ENCODE data around the gene FOXN3.
"Not testable (repeated sequence)": the region's sequence is repeated elsewhere in the genome, so short reads cannot be mapped to it uniquely, and the experiment has no call there.

Gene FOXN3

DNA sequence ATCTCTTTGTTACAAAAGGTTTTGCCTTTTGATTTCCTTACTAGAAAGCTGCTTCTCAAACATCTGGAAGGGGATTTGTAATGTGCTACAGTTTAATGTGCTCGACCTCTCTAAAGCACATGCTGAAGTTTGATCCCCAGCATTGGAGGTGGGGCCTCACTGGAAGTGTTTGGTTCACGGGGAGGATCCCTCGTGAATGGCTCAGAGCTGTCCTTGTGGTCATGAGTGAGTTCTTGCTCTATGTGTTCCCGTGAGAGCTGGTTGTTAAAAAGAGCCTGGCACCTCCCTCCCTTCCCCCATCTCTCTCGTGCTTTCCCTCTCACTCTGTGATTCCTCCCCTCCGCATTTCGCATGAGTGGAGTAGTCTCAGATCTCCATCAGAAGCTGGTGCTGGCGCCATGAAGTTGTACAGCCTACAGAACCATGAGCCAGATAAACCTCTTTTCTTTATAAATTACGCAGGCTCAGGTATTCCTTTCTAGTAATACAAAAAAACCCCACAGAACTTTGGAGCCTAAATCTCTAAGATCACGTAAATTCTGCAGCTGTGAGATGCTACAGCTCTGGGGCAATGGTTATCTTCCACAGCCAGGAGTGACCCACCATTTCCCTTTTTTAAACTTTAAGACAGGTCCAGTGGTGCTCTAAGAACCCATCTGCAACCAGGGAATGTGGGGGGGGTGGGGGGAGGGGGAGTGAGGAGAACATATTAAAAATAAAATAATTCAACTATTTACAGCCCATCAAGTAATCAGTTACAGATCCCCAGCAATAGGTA, 214.4 kb downstream of the FOXN3 start:
- Histone ChIP-seq H3K27ac (replicated peaks) (no peak overlapping the region), H3K27me3 (ENCODE audit: insufficient read depth, poor library complexity, severe bottlenecking) (no peaks in the 10 kb centered on the region), H3K4me3 (replicated peaks; ENCODE audit: insufficient read depth, low read length) (no peak overlapping the region)
- no peak for TF ChIP-seq POLR2AphosphoS5 (IDR thresholded peaks at IDR 0.05; ENCODE audit: low read depth)
- DNase-seq (ENCODE audit: low read depth in 1 of 2, low spot score in 1 of 2) = no peak

DNA sequence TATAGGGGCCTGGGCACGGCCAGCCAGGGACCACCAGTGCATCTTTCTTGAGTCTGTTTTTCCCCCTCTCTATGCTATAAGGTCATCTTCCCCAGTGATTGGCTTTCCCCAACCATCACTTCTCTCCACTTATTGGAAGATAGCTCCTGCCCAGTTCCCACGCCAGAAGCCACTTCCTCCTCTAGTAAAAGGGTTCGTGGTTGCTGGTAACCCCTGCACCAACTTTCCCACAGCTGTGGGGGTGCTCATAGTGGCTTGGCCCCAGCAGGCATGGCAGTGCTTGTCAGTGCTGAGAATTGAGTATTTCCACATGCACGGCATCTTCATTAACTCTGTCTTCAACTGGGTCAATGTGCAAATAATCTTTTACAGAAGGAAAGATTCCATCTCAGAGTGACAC, 215.4 kb downstream of the FOXN3 start:
- Histone ChIP-seq H3K27ac (replicated peaks) (no peak overlapping the region), H3K27me3 (ENCODE audit: insufficient read depth, poor library complexity, severe bottlenecking) (no peaks in the 10 kb centered on the region), H3K4me3 (replicated peaks; ENCODE audit: insufficient read depth, low read length) (no peak overlapping the region)
- peak in 1 of 2 experiments; percentile 47 for DNase-seq (ENCODE audit: low read depth in 1 of 2, low spot score in 1 of 2)
- TF ChIP-seq POLR2AphosphoS5 (IDR thresholded peaks at IDR 0.05; ENCODE audit: low read depth) (no peak), REST (IDR thresholded peaks at IDR 0.05; ENCODE audit: insufficient replicate concordance, low read depth) (no peak), SPI1 (IDR thresholded peaks at IDR 0.05; ENCODE audit: borderline replicate concordance, low read depth) (peak; percentile 68; the same call in 1 of the 2 replicates), GABPA (IDR thresholded peaks at IDR 0.05; ENCODE audit: low read depth) (no peak)
- TF ChIP-seq, protein P1, sequence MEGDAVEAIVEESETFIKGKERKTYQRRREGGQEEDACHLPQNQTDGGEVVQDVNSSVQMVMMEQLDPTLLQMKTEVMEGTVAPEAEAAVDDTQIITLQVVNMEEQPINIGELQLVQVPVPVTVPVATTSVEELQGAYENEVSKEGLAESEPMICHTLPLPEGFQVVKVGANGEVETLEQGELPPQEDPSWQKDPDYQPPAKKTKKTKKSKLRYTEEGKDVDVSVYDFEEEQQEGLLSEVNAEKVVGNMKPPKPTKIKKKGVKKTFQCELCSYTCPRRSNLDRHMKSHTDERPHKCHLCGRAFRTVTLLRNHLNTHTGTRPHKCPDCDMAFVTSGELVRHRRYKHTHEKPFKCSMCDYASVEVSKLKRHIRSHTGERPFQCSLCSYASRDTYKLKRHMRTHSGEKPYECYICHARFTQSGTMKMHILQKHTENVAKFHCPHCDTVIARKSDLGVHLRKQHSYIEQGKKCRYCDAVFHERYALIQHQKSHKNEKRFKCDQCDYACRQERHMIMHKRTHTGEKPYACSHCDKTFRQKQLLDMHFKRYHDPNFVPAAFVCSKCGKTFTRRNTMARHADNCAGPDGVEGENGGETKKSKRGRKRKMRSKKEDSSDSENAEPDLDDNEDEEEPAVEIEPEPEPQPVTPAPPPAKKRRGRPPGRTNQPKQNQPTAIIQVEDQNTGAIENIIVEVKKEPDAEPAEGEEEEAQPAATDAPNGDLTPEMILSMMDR (IDR thresholded peaks at IDR 0.05; ENCODE audit: insufficient read depth, low read length) = no peak

DNA sequence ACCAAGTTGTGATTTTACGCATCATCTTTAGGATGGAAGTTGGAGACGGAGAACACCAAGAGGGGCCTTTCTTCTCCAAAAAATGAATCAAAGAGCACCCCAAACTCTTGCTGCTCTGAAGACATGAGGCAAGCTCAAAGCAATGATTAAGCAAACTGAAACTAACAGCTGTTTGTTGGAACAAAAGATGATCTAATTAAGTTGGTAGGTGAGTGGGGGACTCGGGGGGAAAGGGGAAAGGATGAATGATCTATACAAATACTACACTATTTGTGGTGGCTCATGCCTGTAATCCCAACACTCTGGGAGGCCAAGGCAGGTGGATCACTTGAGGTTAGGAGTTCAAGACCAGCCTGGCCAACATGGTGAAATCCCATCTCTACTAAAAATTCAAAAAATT, 217.7 kb downstream of the FOXN3 start:
- H3K4me3 ChIP-seq (replicated peaks; ENCODE audit: insufficient read depth, low read length); H3K27me3 ChIP-seq (ENCODE audit: insufficient read depth, poor library complexity, severe bottlenecking); H3K27ac ChIP-seq (replicated peaks); DNase-seq (ENCODE audit: low read depth in 1 of 2, low spot score in 1 of 2): not testable (repeated sequence)

GRCh38 chr14:89198544-89199329, 218.3 kb downstream of the FOXN3 start:
- H3K27me3 ChIP-seq (ENCODE audit: insufficient read depth, poor library complexity, severe bottlenecking) = no peaks in the 10 kb centered on the region
- TF ChIP-seq GABPA (IDR thresholded peaks at IDR 0.05; ENCODE audit: low read depth) = no peak
- peak; percentile 79 for TF ChIP-seq SPI1 (IDR thresholded peaks at IDR 0.05; ENCODE audit: borderline replicate concordance, low read depth)
- no peak overlapping the region for H3K4me3 ChIP-seq (replicated peaks; ENCODE audit: insufficient read depth, low read length)
- H3K27ac ChIP-seq (replicated peaks) = no peak overlapping the region
- DNase-seq (ENCODE audit: low read depth in 1 of 2, low spot score in 1 of 2) = peak; percentile 11 to 46

DNA sequence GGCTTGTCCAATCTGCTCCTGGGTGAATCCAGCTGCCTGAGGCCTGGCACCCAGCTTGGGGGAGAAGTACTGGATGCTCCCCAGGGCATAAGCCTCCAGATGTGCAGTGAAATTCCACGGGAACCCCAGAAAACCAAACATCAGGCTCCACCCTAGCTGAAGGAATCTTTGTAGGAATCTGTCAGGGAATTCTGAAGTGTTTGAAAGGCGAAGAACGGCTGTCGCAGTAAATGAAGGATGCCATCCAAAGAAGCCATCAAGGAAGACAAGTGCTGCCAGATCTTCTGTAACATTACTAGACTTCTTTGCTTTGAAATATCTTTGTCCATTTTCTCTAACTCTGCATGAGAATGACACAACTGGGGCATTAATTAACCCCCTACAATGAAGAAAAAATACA, 219.4 kb downstream of the FOXN3 start:
- no peak for TF ChIP-seq SPI1 (IDR thresholded peaks at IDR 0.05; ENCODE audit: borderline replicate concordance, low read depth)
- TF ChIP-seq, protein P1 (IDR thresholded peaks at IDR 0.05; ENCODE audit: insufficient read depth, low read length) = no peak
- no peak for TF ChIP-seq POLR2AphosphoS5 (IDR thresholded peaks at IDR 0.05; ENCODE audit: low read depth)
- TF ChIP-seq REST (IDR thresholded peaks at IDR 0.05; ENCODE audit: insufficient replicate concordance, low read depth) = no peak
- no peak for TF ChIP-seq GABPA (IDR thresholded peaks at IDR 0.05; ENCODE audit: low read depth)
- Histone ChIP-seq H3K4me3 (replicated peaks; ENCODE audit: insufficient read depth, low read length) (no peak overlapping the region), H3K27me3 (ENCODE audit: insufficient read depth, poor library complexity, severe bottlenecking) (no peaks in the 10 kb centered on the region), H3K27ac (replicated peaks) (no peak overlapping the region)
- no peak for DNase-seq (ENCODE audit: low read depth in 1 of 2, low spot score in 1 of 2)

Measured in HL-60 (cell line).